AG10803 (cell line): ENCODE measurements around the gene ARHGAP15.

Experiments
- DNase-seq: peaks from one replicate; pipeline ENCODE4 v3.0.0; 2010; ENCODE audit warnings: low read depth
- H3K4me3 ChIP-seq: 2 replicates; pipeline ENCODE4 v1.5.1; 2011; ENCODE audit warnings: mild to moderate bottlenecking, low read length, control low read depth
- CTCF ChIP-seq: conservative IDR thresholded peaks from 2 replicates; pipeline ENCODE4 v1.5.1; 2011; ENCODE audit warnings: mild to moderate bottlenecking, low read length, control low read depth, inconsistent platforms

The ARHGAP15 gene

GRCh38 chr2:143668234-143668633 is 539.0 kb downstream of the ARHGAP15 start:
- TF ChIP-seq CTCF, result no peak

GRCh38 chr2:143674051-143674450 is 544.8 kb downstream of the ARHGAP15 start:
- TF ChIP-seq CTCF, result no peak
- no peak overlapping the region for H3K4me3 ChIP-seq
- no peak for DNase-seq

More at GRCh38 chr2:143668234-143668633, 539.0 kb downstream of the ARHGAP15 start:
- H3K4me3 ChIP-seq, result no peak overlapping the region
- DNase-seq, result no peak

GRCh38 chr2:143675021-143675420 is 545.8 kb downstream of the ARHGAP15 start:
- no peak for TF ChIP-seq CTCF
- no peak for DNase-seq
- no peak overlapping the region for H3K4me3 ChIP-seq

- no peak for DNase-seq
- no peak for TF ChIP-seq CTCF
- H3K4me3 ChIP-seq, result no peak overlapping the region
Observed at GRCh38 chr2:143679617-143680016, 550.4 kb downstream of the ARHGAP15 start.

- DNase-seq, result no peak
- H3K4me3 ChIP-seq, result no peak overlapping the region
- no peak for TF ChIP-seq CTCF
Observed at GRCh38 chr2:143680885-143681405, 551.7 kb downstream of the ARHGAP15 start.

GRCh38 chr2:143682436-143683055 is 553.3 kb downstream of the ARHGAP15 start:
- no peak overlapping the region for H3K4me3 ChIP-seq
- DNase-seq, result no peak
- TF ChIP-seq CTCF, result no peak

- no peak for DNase-seq
- no peak for TF ChIP-seq CTCF
- H3K4me3 ChIP-seq, result no peak overlapping the region
Observed at GRCh38 chr2:143683977-143684376, 554.8 kb downstream of the ARHGAP15 start.
